H54 (cell line): ENCODE measurements around the gene SLC25A34.
A peak's percentile ranks its signal among the peaks of the same experiment; 100 is the strongest.
"Not testable (repeated sequence)": the region's sequence is repeated elsewhere in the genome, so short reads cannot be mapped to it uniquely, and the experiment has no call there.

ENCODE experiments used
- DNase-seq: peaks from one replicate; pipeline ENCODE4 v3.0.0; 2011; ENCODE audit warnings: low spot score, mixed read lengths; ENCODE audit not compliant: insufficient read length
- FAIRE-seq: peaks from 3 replicates; lab custom pipeline; 2011; peaks lifted over from hg19 to GRCh38; lab: Jason Lieb, UNC
- POLR2A ChIP-seq: IDR thresholded peaks from 2 replicates; pipeline ENCODE4 v1.6.1; 2011; ENCODE audit warnings: low read depth, mild to moderate bottlenecking, low read length

SLC25A34 gene

GRCh38 chr1:15736038-15736891 is at the start of gene SLC25A34:
Gene SLC25A34 (plus strand): TSS chr1:15736258. CDS start chr1:15736486, 228 bp downstream.
- no peak for TF ChIP-seq POLR2A
- DNase-seq = no peak
- FAIRE-seq = no peak

GRCh38 chr1:15687446-15687845 is 48.6 kb upstream of the SLC25A34 start:
- DNase-seq (no peak), FAIRE-seq (no peak)
- no peak for TF ChIP-seq POLR2A

GRCh38 chr1:15690317-15690716 is 45.7 kb upstream of the SLC25A34 start:
- no peak for TF ChIP-seq POLR2A
- DNase-seq (no peak), FAIRE-seq (no peak)

GRCh38 chr1:15691434-15692032 is 44.5 kb upstream of the SLC25A34 start:
- FAIRE-seq (no peak), DNase-seq (no peak)
- no peak for TF ChIP-seq POLR2A

GRCh38 chr1:15692121-15692682 is 43.9 kb upstream of the SLC25A34 start:
- no peak for TF ChIP-seq POLR2A
- DNase-seq (no peak), FAIRE-seq (no peak)

- DNase-seq (no peak), FAIRE-seq (no peak)
Observed at GRCh38 chr1:15693371-15693770, 42.7 kb upstream of the SLC25A34 start.

GRCh38 chr1:15696956-15697521 is 39.0 kb upstream of the SLC25A34 start:
- no peak for TF ChIP-seq POLR2A
- DNase-seq (no peak), FAIRE-seq (no peak)

More at GRCh38 chr1:15693371-15693770, 42.7 kb upstream of the SLC25A34 start:
- no peak for TF ChIP-seq POLR2A

- FAIRE-seq (no peak), DNase-seq (no peak)
- TF ChIP-seq POLR2A = no peak
Observed at GRCh38 chr1:15698201-15698600, 37.9 kb upstream of the SLC25A34 start.

- not testable (repeated sequence) for DNase-seq, FAIRE-seq
Observed at GRCh38 chr1:15699321-15699720, 36.7 kb upstream of the SLC25A34 start.

- DNase-seq (no peak), FAIRE-seq (no peak)
- TF ChIP-seq POLR2A = no peak
Observed at GRCh38 chr1:15700508-15700907, 35.5 kb upstream of the SLC25A34 start.

- no peak for DNase-seq
- no peak for FAIRE-seq
- no peak for TF ChIP-seq POLR2A
Observed at GRCh38 chr1:15701784-15702183, 34.3 kb upstream of the SLC25A34 start.

GRCh38 chr1:15702722-15703550 is 33.1 kb upstream of the SLC25A34 start:
- FAIRE-seq (no peak), DNase-seq (peak; percentile 44)
- no peak for TF ChIP-seq POLR2A

- FAIRE-seq (no peak), DNase-seq (peak; percentile 80)
- TF ChIP-seq POLR2A = no peak
Observed at GRCh38 chr1:15703562-15703961, 32.5 kb upstream of the SLC25A34 start.
